ENCODE results near the gene ELMO1. TPM values are rescaled to one million over a fixed set of nuclear protein-coding genes. Genes with fewer than 3 reads are reported as not detected.

Gene ELMO1
- total RNA-seq, 1 experiment from 2014 or later = 7.8 TPM

DNA sequence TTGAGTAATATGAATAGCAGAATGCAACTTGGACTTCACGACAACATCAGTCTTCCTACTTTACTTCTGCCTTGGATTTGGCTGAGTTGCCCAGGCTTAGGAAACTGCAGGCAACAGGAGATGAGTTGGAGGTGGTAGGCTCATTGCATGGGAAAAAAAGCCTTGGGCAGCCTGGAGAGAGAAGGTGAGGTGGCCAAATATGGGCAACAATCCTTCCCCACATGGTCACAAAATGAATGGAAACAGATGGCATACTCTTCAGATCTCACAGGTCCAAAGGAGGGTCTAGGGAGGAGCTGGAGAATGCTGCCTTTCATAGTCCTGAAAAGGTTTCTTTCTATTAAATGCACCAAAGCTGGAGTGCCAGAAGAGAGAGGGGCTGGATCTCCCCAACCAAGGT lies 595.7 kb downstream of the ELMO1 start:
- H3K4ac ChIP-seq (ENCODE audit: low read depth, low read length) = no peak overlapping the region
- H3T11ph ChIP-seq (ENCODE audit: low read length) = no peak overlapping the region
- no peak overlapping the region for H2BK20ac ChIP-seq (ENCODE audit: low read depth, low read length, poor library complexity, severe bottlenecking)
- H3K9me3 ChIP-seq (ENCODE audit: control insufficient read depth, low read depth, low read length) = no peaks in the 10 kb centered on the region
- H2AFZ ChIP-seq (ENCODE audit: low read length) = no peak overlapping the region
- no peak overlapping the region for H2BK12ac ChIP-seq (ENCODE audit: insufficient read length, low read depth, low read length)
- H2BK15ac ChIP-seq (ENCODE audit: low read depth, low read length) = no peak overlapping the region
- Mint-ChIP-seq H3K9me3 (peaks cover 2% of the 10 kb centered on the region in 2 experiments), H3K4me1 (peaks cover 3 to 6% of the 10 kb centered on the region in 2 experiments; a peak in 1 of 4 replicates), H3K4me3 (no peak overlapping the region), H3K27ac (no peak overlapping the region), H3K36me3 (ENCODE audit: insufficient read depth in 1 of 3, low read depth in 3 of 3) (peaks cover 3 to 7% (median 6%) of the 10 kb centered on the region in 3 experiments), H3K27me3 (ENCODE audit: low read depth) (0 out of 2 replicates have a peak, but pooled peaks cover 1% of the 10 kb centered on the region)
- H3K23me2 ChIP-seq (ENCODE audit: insufficient read length, low read depth, low read length, poor library complexity, severe bottlenecking) = no peaks in the 10 kb centered on the region
- H4K8ac ChIP-seq (replicated peaks; ENCODE audit: insufficient read length, low read depth, low read length) = no peak overlapping the region
- no peak overlapping the region for H3K23ac ChIP-seq (ENCODE audit: insufficient read length, low read depth, low read length)
- no peaks in the 10 kb centered on the region for H3K27me3 ChIP-seq (ENCODE audit: insufficient read depth, low read length)
- H2BK5ac ChIP-seq (ENCODE audit: insufficient read length, low read length) = no peak overlapping the region
- no peaks in the 10 kb centered on the region for H3K79me2 ChIP-seq (ENCODE audit: insufficient read depth, low read length)
- no peaks in the 10 kb centered on the region for H3K79me1 ChIP-seq (ENCODE audit: insufficient read depth, low read depth, low read length, poor library complexity, severe bottlenecking)
- no peak overlapping the region for H4K91ac ChIP-seq (ENCODE audit: insufficient read length, low read depth, low read length)
- DNase-seq = no peak
- no peak overlapping the region for H3K14ac ChIP-seq (ENCODE audit: insufficient read depth, low read length)
- no peak overlapping the region for H2BK120ac ChIP-seq (ENCODE audit: low read depth, low read length, poor library complexity, severe bottlenecking)
- no peak overlapping the region for H3K4me2 ChIP-seq (ENCODE audit: insufficient read depth, insufficient read length, low read length)
- H4K5ac ChIP-seq (ENCODE audit: insufficient read length, low read depth, low read length) = no peak overlapping the region
- TF ChIP-seq, protein P1, sequence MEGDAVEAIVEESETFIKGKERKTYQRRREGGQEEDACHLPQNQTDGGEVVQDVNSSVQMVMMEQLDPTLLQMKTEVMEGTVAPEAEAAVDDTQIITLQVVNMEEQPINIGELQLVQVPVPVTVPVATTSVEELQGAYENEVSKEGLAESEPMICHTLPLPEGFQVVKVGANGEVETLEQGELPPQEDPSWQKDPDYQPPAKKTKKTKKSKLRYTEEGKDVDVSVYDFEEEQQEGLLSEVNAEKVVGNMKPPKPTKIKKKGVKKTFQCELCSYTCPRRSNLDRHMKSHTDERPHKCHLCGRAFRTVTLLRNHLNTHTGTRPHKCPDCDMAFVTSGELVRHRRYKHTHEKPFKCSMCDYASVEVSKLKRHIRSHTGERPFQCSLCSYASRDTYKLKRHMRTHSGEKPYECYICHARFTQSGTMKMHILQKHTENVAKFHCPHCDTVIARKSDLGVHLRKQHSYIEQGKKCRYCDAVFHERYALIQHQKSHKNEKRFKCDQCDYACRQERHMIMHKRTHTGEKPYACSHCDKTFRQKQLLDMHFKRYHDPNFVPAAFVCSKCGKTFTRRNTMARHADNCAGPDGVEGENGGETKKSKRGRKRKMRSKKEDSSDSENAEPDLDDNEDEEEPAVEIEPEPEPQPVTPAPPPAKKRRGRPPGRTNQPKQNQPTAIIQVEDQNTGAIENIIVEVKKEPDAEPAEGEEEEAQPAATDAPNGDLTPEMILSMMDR (conservative IDR thresholded peaks at IDR 0.05) = no peak
- WGBS (ENCODE audit: extremely low coverage, insufficient read length, low lambda C conversion rate) = no CpG with 5 or more reads among the region's 1 CpG
- no peak overlapping the region for H3K56ac ChIP-seq (ENCODE audit: insufficient read length, low read depth, low read length)
- no peaks in the 10 kb centered on the region for H3K4me1 ChIP-seq (ENCODE audit: insufficient read depth, low read length)
- H2AK5ac ChIP-seq (ENCODE audit: insufficient read length, low read length) = no peak overlapping the region
- no peak overlapping the region for H3K9ac ChIP-seq (ENCODE audit: extremely low read depth, insufficient read length, low read length)
- H3K18ac ChIP-seq (ENCODE audit: insufficient read length, low read depth, low read length) = no peak overlapping the region
- no peaks in the 10 kb centered on the region for H4K20me1 ChIP-seq (ENCODE audit: control insufficient read depth, insufficient read depth, insufficient read length)
- no peak overlapping the region for H3K27ac ChIP-seq (ENCODE audit: insufficient read length, low read depth, low read length)
